Endodermal cell (in vitro differentiated cells): ENCODE data around the gene LZTR1. TPM values are rescaled to one million over a fixed set of nuclear protein-coding genes. Genes with fewer than 3 reads are reported as not detected.

Source experiments
- DNase-seq: peaks from one replicate; pipeline ENCODE4 v3.0.0-alpha.2; 2017
- H3K27ac ChIP-seq: 2 replicates; pipeline ENCODE4 v1.5.1; 2013; ENCODE audit warnings: mild to moderate bottlenecking, low read depth, low read length, moderate library complexity
- H3K27me3 ChIP-seq: 2 replicates; pipeline ENCODE4 v1.6.1; 2013; ENCODE audit warnings: mild to moderate bottlenecking, low read length, moderate library complexity; ENCODE audit not compliant: insufficient read depth, control insufficient read depth, poor library complexity, severe bottlenecking
- H3K36me3 ChIP-seq: 2 replicates; pipeline ENCODE4 v1.7.0; 2013; ENCODE audit warnings: mild to moderate bottlenecking, low read length, moderate library complexity; ENCODE audit not compliant: control insufficient read depth, insufficient read depth
- H3K4me1 ChIP-seq: one replicate; pipeline ENCODE4 v1.7.0; 2013; ENCODE audit warnings: low read length; ENCODE audit not compliant: control insufficient read depth, insufficient read depth
- H3K4me3 ChIP-seq: 2 replicates; pipeline ENCODE4 v1.5.1; 2013; ENCODE audit warnings: mild to moderate bottlenecking, low read length, moderate library complexity
- H3K9ac ChIP-seq: 2 replicates; pipeline ENCODE4 v1.6.1; 2013; ENCODE audit warnings: mild to moderate bottlenecking, low read length, moderate library complexity; ENCODE audit not compliant: poor library complexity, severe bottlenecking; ENCODE audit errors: extremely low read depth
- H3K9me3 ChIP-seq: 2 replicates; pipeline ENCODE4 v1.6.1; 2013; ENCODE audit warnings: mild to moderate bottlenecking, low read length, moderate library complexity; ENCODE audit not compliant: control insufficient read depth
- H3K27ac Mint-ChIP-seq: 2 replicates; pipeline ENCODE4 v1.8.0; 2020; ENCODE audit warnings: mixed read lengths
- H3K27me3 Mint-ChIP-seq: 2 replicates; pipeline ENCODE4 v1.8.0; 2021; ENCODE audit warnings: mild to moderate bottlenecking, mixed read lengths; ENCODE audit not compliant: insufficient read depth
- H3K36me3 Mint-ChIP-seq: 2 replicates; pipeline ENCODE4 v1.8.0; 2020; ENCODE audit warnings: low read depth, mixed read lengths
- H3K4me1 Mint-ChIP-seq: 2 replicates; pipeline ENCODE4 v1.8.0; 2020; ENCODE audit warnings: mixed read lengths
- H3K4me3 Mint-ChIP-seq: 2 replicates; pipeline ENCODE4 v1.8.0; 2020; ENCODE audit warnings: mild to moderate bottlenecking, moderate library complexity, mixed read lengths
- H3K9me3 Mint-ChIP-seq: 2 replicates; pipeline ENCODE4 v1.8.0; 2020; ENCODE audit warnings: mild to moderate bottlenecking, mixed read lengths
- CTCF ChIP-seq: fragments of 200-600 bp; sonication (generic); conservative IDR thresholded peaks from 2 replicates; pipeline ENCODE4 v1.5.0; 2021; ENCODE audit warnings: antibody characterized with exemption, mild to moderate bottlenecking
- WGBS, 2 experiments: methylation state at CpG; one replicate each; pipeline versions ENCODE4 v1.1.5 to v1.1.7; 2013; ENCODE audit warnings: missing lambda C conversion rate in 2 of 2, mixed read lengths in 1 of 2; ENCODE audit not compliant: insufficient coverage in 1 of 2, insufficient read length in 1 of 2; 5-methylcytosine and 5-hydroxymethylcytosine counted together
- total RNA-seq, 2 donors: library from RNA; stranded (reverse); fragmentation: NEBNext Ultra II Directional in 1 of 2; extraction: Animal tissue kit (Norgen Biotek cat#: 25700) in 1 of 2; gene quantifications; 2 replicates in 1 of 2; 3 replicates in 1 of 2; pipeline ENCODE4 v1.2.1, GENCODE V29; 2021

Gene LZTR1
- total RNA-seq, 2 donors from 2014 or later = 56.5 to 73.2 TPM

DNA sequence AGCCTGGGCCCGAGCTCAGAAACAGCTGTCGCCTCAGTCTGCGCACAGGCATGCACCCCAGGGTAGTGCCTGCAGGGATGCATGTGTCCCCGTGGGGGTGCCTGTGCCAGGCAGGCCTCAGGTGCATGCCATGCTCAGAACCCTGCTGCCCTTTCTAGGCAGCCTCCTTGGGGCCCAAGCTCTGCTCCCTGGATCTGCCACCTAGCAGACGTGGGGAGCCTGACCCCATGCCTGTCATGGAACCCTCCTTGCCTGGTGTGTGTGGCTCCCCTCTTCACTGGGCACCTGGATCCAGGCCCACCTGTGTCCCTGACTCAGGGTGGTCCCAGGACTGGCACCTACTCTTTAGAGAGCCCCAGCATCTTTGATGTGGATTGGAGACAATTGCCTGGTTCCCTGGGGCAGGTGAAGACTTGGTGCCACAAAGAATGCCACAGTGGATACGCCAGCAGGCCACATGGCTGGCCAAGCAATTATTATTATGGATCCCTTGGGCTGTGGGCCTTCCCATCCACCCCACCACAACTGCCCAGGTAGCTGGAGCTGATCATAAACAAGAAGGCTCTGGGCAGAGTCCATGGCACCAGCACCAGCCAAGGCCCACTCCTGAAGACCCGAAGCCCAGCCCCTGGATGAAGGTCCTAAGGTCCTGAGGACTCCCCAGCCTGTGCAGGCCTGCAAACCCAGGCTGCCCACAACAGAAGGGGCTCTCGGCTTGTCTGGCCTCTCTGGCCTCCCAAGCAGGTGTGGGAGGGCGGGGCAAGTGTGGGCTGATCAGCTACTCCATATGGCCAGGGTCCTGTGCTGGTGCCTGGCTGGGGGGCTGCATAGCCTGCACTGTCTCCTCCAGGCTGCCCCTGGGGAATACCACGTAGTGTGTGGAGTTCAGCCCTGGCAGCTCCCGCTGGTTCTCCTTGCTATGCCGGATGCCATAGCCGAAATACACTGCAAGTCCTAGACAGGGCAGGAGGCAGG lies 46.5 kb downstream of the LZTR1 start:
- DNase-seq = no peak
- WGBS, 2 experiments = 90 to 98% methylated on average over 5 to 13 of the region's 13 CpGs
- H3K9me3 Mint-ChIP-seq = no peaks in the 10 kb centered on the region
- peaks cover 7% of the 10 kb centered on the region for H3K4me1 Mint-ChIP-seq
- Histone ChIP-seq H3K27me3 (peaks cover 34% of the 10 kb centered on the region), H3K36me3 (no peaks in the 10 kb centered on the region), H3K9ac (no peak overlapping the region), H3K27ac (no peak overlapping the region), H3K9me3 (no peaks in the 10 kb centered on the region), H3K4me3 (no peak overlapping the region), H3K4me1 (no peaks in the 10 kb centered on the region)
- no peak for TF ChIP-seq CTCF
- no peaks in the 10 kb centered on the region for H3K36me3 Mint-ChIP-seq
- H3K27me3 Mint-ChIP-seq = peaks cover 32% of the 10 kb centered on the region
- H3K4me3 Mint-ChIP-seq = no peak overlapping the region
- no peak overlapping the region for H3K27ac Mint-ChIP-seq

- peaks cover 36% of the 10 kb centered on the region for H3K27me3 ChIP-seq
- Mint-ChIP-seq H3K4me1 (peaks cover 7% of the 10 kb centered on the region), H3K4me3 (no peak overlapping the region), H3K36me3 (no peaks in the 10 kb centered on the region), H3K27me3 (peaks cover 35% of the 10 kb centered on the region), H3K27ac (no peak overlapping the region), H3K9me3 (no peaks in the 10 kb centered on the region)
- WGBS, 2 experiments = 84 to 86% methylated on average over 10 to 12 of the region's 12 CpGs
- H3K4me1 ChIP-seq = no peaks in the 10 kb centered on the region
- DNase-seq = no peak
- no peaks in the 10 kb centered on the region for H3K36me3 ChIP-seq
- no peak overlapping the region for H3K9ac ChIP-seq
- H3K4me3 ChIP-seq = no peak overlapping the region
- TF ChIP-seq CTCF = no peak
- H3K27ac ChIP-seq = no peak overlapping the region
- H3K9me3 ChIP-seq = no peaks in the 10 kb centered on the region
These were observed 47.5 kb downstream of the LZTR1 start for GRCh38 chr22:21029486-21030025.

- Mint-ChIP-seq H3K27me3 (peaks cover 36% of the 10 kb centered on the region), H3K4me1 (peaks cover 7% of the 10 kb centered on the region), H3K4me3 (no peak overlapping the region), H3K27ac (no peak overlapping the region), H3K36me3 (no peaks in the 10 kb centered on the region), H3K9me3 (no peaks in the 10 kb centered on the region)
- no peak overlapping the region for H3K9ac ChIP-seq
- peaks cover 40% of the 10 kb centered on the region for H3K27me3 ChIP-seq
- H3K27ac ChIP-seq = no peak overlapping the region
- no peak overlapping the region for H3K4me3 ChIP-seq
- no peaks in the 10 kb centered on the region for H3K36me3 ChIP-seq
- TF ChIP-seq CTCF = no peak
- no peaks in the 10 kb centered on the region for H3K4me1 ChIP-seq
- WGBS, 2 experiments = 94 to 98% methylated on average over 9 to 15 of the region's 15 CpGs
- no peaks in the 10 kb centered on the region for H3K9me3 ChIP-seq
- no peak for DNase-seq
These were observed 47.9 kb downstream of the LZTR1 start for GRCh38 chr22:21030032-21030431.
